Ovary (tissue), 10 donors: ENCODE data around the gene CCT5. TPM values are rescaled to one million over a fixed set of nuclear protein-coding genes. Genes with fewer than 3 reads are reported as not detected.
A peak's percentile ranks its signal among the peaks of the same experiment; 100 is the strongest.

ENCODE experiments used
- DNase-seq, 5 donors: peaks; one replicate each; pipeline ENCODE4 v3.0.0-alpha.2; 2019 to 2020
- H3K27ac ChIP-seq, 2 donors: fragments of 200-600 bp; one replicate each; pipeline versions ENCODE4 v1.5.1 to v1.8.0; 2019 to 2022
- H3K27me3 ChIP-seq: fragments of 200-600 bp; one replicate; pipeline ENCODE4 v1.8.0; 2022
- H3K36me3 ChIP-seq: fragments of 200-600 bp; sonication (generic); one replicate; pipeline ENCODE4 v1.5.1; 2019
- H3K4me1 ChIP-seq: one replicate; pipeline ENCODE4 v1.8.1; 2013; ENCODE audit warnings: mild to moderate bottlenecking, moderate library complexity; ENCODE audit not compliant: insufficient read depth
- H3K4me3 ChIP-seq: fragments of 200-600 bp; sonication (generic); one replicate; pipeline ENCODE4 v1.5.1; 2017
- H3K9me3 ChIP-seq, 2 donors: fragments of 200-600 bp in 1 of 2; sonication (generic) in 1 of 2; one replicate each; pipeline versions ENCODE4 v1.5.1 to v1.8.1; 2013 to 2019; ENCODE audit warnings: mild to moderate bottlenecking in 1 of 2, moderate library complexity in 1 of 2
- EP300 ChIP-seq: sonication (generic); formaldehyde crosslinking; IDR thresholded peaks from one replicate; pipeline ENCODE4 v1.6.1; 2017; ENCODE audit warnings: antibody characterized with exemption
- POLR2A ChIP-seq: fragments of 450-650 bp; IDR thresholded peaks from one replicate; pipeline ENCODE4 v1.6.1; 2017; ENCODE audit warnings: antibody characterized with exemption, mild to moderate bottlenecking, moderate library complexity
- WGBS, 3 donors: extraction: QIAGEN DNeasy Blood & Tissue Kit in 1 of 3; methylation state at CpG; one replicate each; pipeline versions ENCODE4 v1.1.5 to v1.1.7; 2013 to 2017; 5-methylcytosine and 5-hydroxymethylcytosine counted together
- intact Hi-C, 4 donors: fragments of 100-400 bp; cut with DNase I; formaldehyde crosslinking; loops; one replicate each; pipeline versions ENCODE4 v1.11.0 to v1.15.1; 2022 to 2023
- long read RNA-seq, 3 donors: library from polyadenylated mRNA in 2 of 3; unstranded in 2 of 3; transcript quantifications; one replicate each; pipeline ENCODE4 v2.0.0 and lab custom pipeline, GENCODE V29; 2021 to 2026
- polyA plus RNA-seq, 2 donors: library from polyadenylated mRNA; stranded (reverse); fragments of 200-250 nt in 1 of 2; fragments of 350-450 nt in 1 of 2; fragmentation: Illumina TruSeq in 1 of 2; extraction: RNeasy Lipid Tissue Mini Kit (QIAGEN cat#74804) in 1 of 2; gene quantifications; one replicate each; pipeline ENCODE4 v1.2.3, GENCODE V29; 2013 to 2014
- total RNA-seq, 7 donors: library from RNA; depleted of rRNA in 2 of 7; stranded (reverse); fragments of >200 nt in 2 of 7; fragmentation: NEBNext Ultra II Directional in 3 of 7; extraction: Animal tissue kit (Norgen Biotek cat#: 25700) in 3 of 7; gene quantifications; one replicate each; pipeline versions ENCODE4 v1.1.0 to v1.2.4, GENCODE V29; 2016 to 2023
- TF ChIP-seq, protein P1 (sequence below), 3 donors: fragments of 450-650 bp in 2 of 3; fragments of 200-600 bp in 1 of 3; IDR thresholded peaks; one replicate each; pipeline versions ENCODE4 v1.5.1 to v1.8.0; 2016 to 2022; ENCODE audit warnings: antibody characterized with exemption in 3 of 3, mild to moderate bottlenecking in 1 of 3
- donor health status: DM: no; HTN: no; CAD: no; lungs with moderate emphysema.
- donor health status: DM: no; HTN: no; CAD: no.
- donor health status: Bipolar disorder and iron deficiency.
- donor health status: DM: yes; HTN: yes; CAD: no.
- donor health status: DM: no; HTN: no; CAD: no.
- donor health status: DM: yes; HTN: yes; CAD: no.

CCT5 gene
- 100 to 1,000 TPM in 4 of 7 donors, 10 to 100 TPM in 3; 76.1 to 141 (median 101) TPM for total RNA-seq
- 100 to 1,000 TPM in 1 of 2 donors, 10 to 100 TPM in 1; 69.1 to 250 TPM for polyA plus RNA-seq
- long read RNA-seq, donor 1, transcript CCT5-201 (11 exons, 3,675 nt), result major isoform, 901 of 964 reads
- long read RNA-seq, donor 1, partial matches to known transcripts, result 23 of 964 reads
- long read RNA-seq, donor 1, other reads (novel, unspliced or antisense), result 36 of 964 reads
- long read RNA-seq, donor 2, transcript CCT5-212 (2 exons, 568 nt), result minor isoform, 21 of 443 reads
- long read RNA-seq, donor 2, transcript CCT5-201 (11 exons, 3,675 nt), result major isoform, 152 of 443 reads
- long read RNA-seq, donor 2, transcript CCT5-206 (3 exons, 555 nt), result minor isoform, 7 of 443 reads
- long read RNA-seq, donor 2, partial matches to known transcripts, result 259 of 443 reads
- long read RNA-seq, donor 2, other reads (novel, unspliced or antisense), result 0 of 443 reads
- long read RNA-seq, donor 3, transcript CCT5-201 (11 exons, 3,675 nt), result major isoform, 253 of 267 reads
- long read RNA-seq, donor 3, partial matches to known transcripts, result 6 of 267 reads
- long read RNA-seq, donor 3, other reads (novel, unspliced or antisense), result 7 of 267 reads

DNA sequence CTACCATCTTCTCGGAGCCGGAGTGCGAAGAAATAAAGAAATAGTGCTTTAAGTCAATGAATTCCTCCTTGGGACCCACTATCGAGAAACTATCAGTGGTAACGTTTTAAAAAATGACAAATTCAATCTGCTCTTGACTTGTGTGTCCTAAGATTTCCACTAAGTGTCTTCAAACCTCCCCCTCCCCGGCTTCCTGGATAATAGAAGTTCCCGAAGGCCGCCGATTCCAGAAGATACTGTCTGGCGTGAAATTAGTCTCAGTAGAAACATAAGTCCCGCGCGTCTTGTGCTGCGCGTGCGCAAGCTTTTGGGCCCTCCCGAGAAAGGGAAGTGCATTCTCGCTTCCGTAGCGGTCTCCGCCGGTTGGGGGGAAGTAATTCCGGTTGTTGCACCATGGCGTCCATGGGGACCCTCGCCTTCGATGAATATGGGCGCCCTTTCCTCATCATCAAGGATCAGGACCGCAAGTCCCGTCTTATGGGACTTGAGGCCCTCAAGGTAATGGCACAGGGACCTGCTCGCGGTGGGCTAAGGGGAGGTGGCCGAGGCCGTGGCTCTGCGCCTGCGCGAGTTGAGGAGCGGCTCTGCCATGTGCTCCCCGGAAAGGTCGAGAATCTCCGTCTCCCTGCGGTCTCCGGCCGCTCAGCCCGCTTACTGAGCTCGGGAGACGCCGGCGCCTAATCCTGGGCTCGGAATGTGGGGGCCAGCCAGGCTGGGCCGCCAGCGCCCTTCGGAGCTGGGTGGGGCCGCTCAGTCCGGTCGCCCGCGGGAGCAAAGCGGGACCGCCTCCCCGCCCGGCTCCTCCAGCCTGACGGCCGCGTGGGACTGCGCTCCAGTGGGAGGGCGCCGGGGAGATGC is at the start of gene CCT5:
TSS of gene CCT5 (plus strand) at position 333 of the 858 bp plus-strand sequence. CDS start at position 394, 61 bp downstream.
- H3K4me3 ChIP-seq, result peak within 1 kb of the TSS; percentile 86
- peak; percentile 90 to 94 (median 92) for DNase-seq
- no peaks in the 10 kb centered on the region for H3K27me3 ChIP-seq
- H3K27ac ChIP-seq, result peak within 1 kb of the TSS; percentile 69 to 88
- no peaks in the 10 kb centered on the region for H3K9me3 ChIP-seq
- H3K36me3 ChIP-seq, result no peaks in the 10 kb centered on the region
- H3K4me1 ChIP-seq, result peaks cover 8% of the 10 kb centered on the region
- no peak for TF ChIP-seq EP300
- no peak for TF ChIP-seq POLR2A
- TF ChIP-seq, protein P1, sequence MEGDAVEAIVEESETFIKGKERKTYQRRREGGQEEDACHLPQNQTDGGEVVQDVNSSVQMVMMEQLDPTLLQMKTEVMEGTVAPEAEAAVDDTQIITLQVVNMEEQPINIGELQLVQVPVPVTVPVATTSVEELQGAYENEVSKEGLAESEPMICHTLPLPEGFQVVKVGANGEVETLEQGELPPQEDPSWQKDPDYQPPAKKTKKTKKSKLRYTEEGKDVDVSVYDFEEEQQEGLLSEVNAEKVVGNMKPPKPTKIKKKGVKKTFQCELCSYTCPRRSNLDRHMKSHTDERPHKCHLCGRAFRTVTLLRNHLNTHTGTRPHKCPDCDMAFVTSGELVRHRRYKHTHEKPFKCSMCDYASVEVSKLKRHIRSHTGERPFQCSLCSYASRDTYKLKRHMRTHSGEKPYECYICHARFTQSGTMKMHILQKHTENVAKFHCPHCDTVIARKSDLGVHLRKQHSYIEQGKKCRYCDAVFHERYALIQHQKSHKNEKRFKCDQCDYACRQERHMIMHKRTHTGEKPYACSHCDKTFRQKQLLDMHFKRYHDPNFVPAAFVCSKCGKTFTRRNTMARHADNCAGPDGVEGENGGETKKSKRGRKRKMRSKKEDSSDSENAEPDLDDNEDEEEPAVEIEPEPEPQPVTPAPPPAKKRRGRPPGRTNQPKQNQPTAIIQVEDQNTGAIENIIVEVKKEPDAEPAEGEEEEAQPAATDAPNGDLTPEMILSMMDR (IDR thresholded peaks at IDR 0.05), result no peak
- intact Hi-C loops, result loop anchor here in 1 of 4 donors (10.0 kb wide), 1 partner anchor 705 kb away; the partner anchor contains the start of gene SEMA5A
- 0% methylated on average over 64 to 67 of the region's 67 CpGs for WGBS, 3 donors

DNA sequence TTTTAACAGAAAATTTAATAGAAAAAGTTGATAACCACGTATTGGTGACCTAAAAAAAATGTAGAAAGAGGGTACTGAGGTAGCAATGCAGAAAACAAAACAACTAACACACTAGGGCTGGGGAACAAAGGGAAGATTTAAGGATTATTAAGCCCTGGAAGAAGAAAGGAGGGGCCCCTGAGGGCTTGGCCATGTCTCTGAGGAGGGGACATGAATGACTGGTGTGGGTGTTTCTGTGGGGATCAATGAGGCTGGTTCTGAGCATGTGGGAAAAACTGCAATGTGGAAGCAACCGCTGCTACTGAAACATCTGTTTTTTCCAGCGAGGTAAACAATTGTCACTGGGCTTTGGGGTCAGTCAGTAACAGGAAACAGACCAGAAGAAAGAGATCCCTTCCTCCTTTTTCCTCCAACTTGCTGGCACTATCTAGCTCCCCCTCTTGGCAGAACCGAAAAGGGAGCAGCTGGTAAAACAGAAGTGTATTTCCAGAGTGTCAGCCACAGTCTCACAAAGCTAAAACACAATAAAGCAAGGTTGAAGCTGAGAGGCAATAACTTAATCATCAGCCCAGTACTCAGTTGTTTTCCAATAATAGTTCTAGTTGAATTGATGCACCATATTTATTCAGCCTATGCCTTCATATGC is 48.7 kb upstream of the CCT5 start:
- H3K4me1 ChIP-seq, result no peaks in the 10 kb centered on the region
- H3K27me3 ChIP-seq, result no peaks in the 10 kb centered on the region
- no peaks in the 10 kb centered on the region for H3K9me3 ChIP-seq
- no peak overlapping the region for H3K4me3 ChIP-seq
- no peak overlapping the region for H3K27ac ChIP-seq
- no peak for DNase-seq
- TF ChIP-seq POLR2A, result no peak
- TF ChIP-seq, protein P1 (IDR thresholded peaks at IDR 0.05), result no peak
- no peak for TF ChIP-seq EP300
- no peaks in the 10 kb centered on the region for H3K36me3 ChIP-seq
- intact Hi-C loops, result no loop called here
- WGBS, 3 donors, result 29 to 41% (median 40%) methylated on average over 4 of the region's 4 CpGs

DNA sequence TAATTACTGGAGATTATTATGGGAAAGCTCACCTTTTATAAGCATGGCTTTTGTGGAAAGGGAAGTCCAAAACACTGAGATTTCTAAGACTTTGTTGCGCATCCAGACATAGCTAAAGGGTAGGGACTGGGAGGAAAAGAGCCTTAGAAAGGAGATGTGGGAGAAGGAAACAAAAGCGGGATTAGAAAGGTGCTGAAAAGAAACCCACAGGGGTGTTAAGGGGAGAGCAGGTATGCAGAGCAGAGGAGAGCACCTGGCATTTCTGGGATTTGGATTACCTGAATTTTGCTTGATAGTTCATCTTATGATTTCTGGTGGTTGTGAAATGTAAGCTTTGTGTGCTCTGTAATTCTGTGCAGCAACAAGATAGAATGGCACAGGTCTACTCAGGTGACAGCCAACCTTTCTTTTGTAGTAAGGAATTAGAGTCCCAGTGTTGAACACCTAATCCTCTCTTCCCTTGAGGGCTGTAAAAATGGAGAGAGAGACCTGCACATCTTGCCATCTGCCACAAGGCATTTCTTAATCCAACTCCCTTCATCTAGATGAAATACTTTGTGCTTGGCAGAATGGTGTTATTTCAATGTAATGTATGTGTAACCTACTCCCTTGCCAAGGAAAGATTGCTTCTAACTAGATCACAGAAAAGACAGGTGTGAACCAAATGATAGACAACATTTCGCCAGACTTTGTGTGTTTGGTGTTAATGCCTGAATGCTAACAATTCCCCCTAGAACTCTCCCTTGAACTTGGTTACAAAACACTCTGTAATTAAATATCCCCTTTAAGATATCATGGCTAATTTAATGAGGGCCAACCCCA is 47.8 kb upstream of the CCT5 start:
- intact Hi-C loops, result no loop called here
- no peaks in the 10 kb centered on the region for H3K27me3 ChIP-seq
- no peaks in the 10 kb centered on the region for H3K4me1 ChIP-seq
- no peak for DNase-seq
- H3K36me3 ChIP-seq, result no peaks in the 10 kb centered on the region
- H3K27ac ChIP-seq, result no peak overlapping the region
- 59 to 75% (median 74%) methylated on average over 3 of the region's 3 CpGs for WGBS, 3 donors
- H3K9me3 ChIP-seq, result no peaks in the 10 kb centered on the region
- H3K4me3 ChIP-seq, result no peak overlapping the region
- TF ChIP-seq POLR2A, result no peak
- no peak for TF ChIP-seq EP300
- TF ChIP-seq, protein P1 (IDR thresholded peaks at IDR 0.05), result no peak
